DOHH2 (cell line): ENCODE data around the gene HOXA5.

Experiments
- H3F3A ChIP-seq: fragments of 200-600 bp; sonication (generic), shearing (Covaris generic); 2 replicates; pipeline ENCODE4 v1.6.0; 2016; ENCODE audit warnings: antibody characterized with exemption, mild to moderate bottlenecking; ENCODE audit not compliant: control insufficient read depth, insufficient read depth
- H3K27ac ChIP-seq: fragments of 200-600 bp; sonication (generic); 2 replicates; pipeline ENCODE4 v1.5.1; 2014; ENCODE audit warnings: low read depth, mild to moderate bottlenecking, low read length, moderate library complexity
- H3K27me3 ChIP-seq: fragments of 200-600 bp; sonication (generic); 2 replicates; pipeline ENCODE4 v1.6.1; 2014; ENCODE audit warnings: mild to moderate bottlenecking, low read length, mixed read lengths; ENCODE audit not compliant: control insufficient read depth
- H3K36me3 ChIP-seq: fragments of 200-600 bp; sonication (generic); 2 replicates; pipeline ENCODE4 v1.6.1; 2014; ENCODE audit warnings: mild to moderate bottlenecking, low read length, moderate library complexity, mixed read lengths; ENCODE audit not compliant: control insufficient read depth
- H3K4me1 ChIP-seq: fragments of 200-600 bp; sonication (generic); 2 replicates; pipeline ENCODE4 v1.6.1; 2014; ENCODE audit warnings: mild to moderate bottlenecking, low read length, mixed read lengths; ENCODE audit not compliant: control insufficient read depth
- H3K4me2 ChIP-seq: fragments of 200-600 bp; sonication (generic); 2 replicates; pipeline ENCODE4 v1.6.0; 2014; ENCODE audit warnings: mild to moderate bottlenecking, low read length, moderate library complexity
- H3K4me3 ChIP-seq: fragments of 200-600 bp; sonication (generic); 2 replicates; pipeline ENCODE4 v1.5.1; 2014; ENCODE audit warnings: mild to moderate bottlenecking, low read length, mixed read lengths
- H3K79me2 ChIP-seq: fragments of 200-600 bp; sonication (generic); 2 replicates; pipeline ENCODE4 v1.6.1; 2014; ENCODE audit warnings: mild to moderate bottlenecking, low read length, mixed read lengths; ENCODE audit not compliant: control insufficient read depth
- H3K9me2 ChIP-seq: fragments of 200-600 bp; sonication (generic); replicated peaks from 2 replicates; pipeline ENCODE4 v1.6.1; 2014; ENCODE audit warnings: mild to moderate bottlenecking, low read length, mixed read lengths; ENCODE audit not compliant: control insufficient read depth
- H3K9me3 ChIP-seq: fragments of 200-600 bp; sonication (generic); 2 replicates; pipeline ENCODE4 v1.6.1; 2014; ENCODE audit warnings: antibody characterized with exemption, low read length, mixed read lengths; ENCODE audit not compliant: control insufficient read depth, insufficient read depth
- H4K20me1 ChIP-seq: fragments of 200-600 bp; sonication (generic); 2 replicates; pipeline ENCODE4 v1.6.0; 2014; ENCODE audit warnings: low read depth, mild to moderate bottlenecking, antibody characterized with exemption, low read length, moderate library complexity; ENCODE audit not compliant: control insufficient read depth, insufficient read depth
- CTCF ChIP-seq: fragments of 200-600 bp; sonication (generic); IDR thresholded peaks from one replicate; pipeline ENCODE4 v1.5.1; 2014; ENCODE audit warnings: antibody characterized with exemption, mild to moderate bottlenecking, low read depth, low read length; ENCODE audit not compliant: poor library complexity, severe bottlenecking
- EZH2phosphoT487 ChIP-seq: fragments of 200-600 bp; sonication (generic); IDR thresholded peaks from 2 replicates; pipeline ENCODE4 v1.6.1; 2017; ENCODE audit warnings: borderline replicate concordance, mild to moderate bottlenecking, antibody characterized with exemption, low read length, moderate library complexity, mixed read lengths

Gene HOXA5

GRCh38 chr7:27164045-27164366, 20.5 kb upstream of the HOXA5 start:
- H3K4me2 ChIP-seq = no peak overlapping the region; the same call in 1 of the 2 replicates
- no peaks in the 10 kb centered on the region; the same call in 1 of the 2 replicates for H3F3A ChIP-seq
- H3K36me3 ChIP-seq = no peaks in the 10 kb centered on the region
- H3K9me2 ChIP-seq = no peaks in the 10 kb centered on the region
- no peak overlapping the region for H3K4me3 ChIP-seq
- H3K4me1 ChIP-seq = peaks cover 15% of the 10 kb centered on the region
- peaks cover 63% of the 10 kb centered on the region for H3K27me3 ChIP-seq
- TF ChIP-seq EZH2phosphoT487 (no peak), CTCF (peak; percentile 28)
- no peaks in the 10 kb centered on the region for H4K20me1 ChIP-seq
- H3K79me2 ChIP-seq = no peaks in the 10 kb centered on the region
- H3K9me3 ChIP-seq = no peaks in the 10 kb centered on the region
- no peak overlapping the region for H3K27ac ChIP-seq

DNA sequence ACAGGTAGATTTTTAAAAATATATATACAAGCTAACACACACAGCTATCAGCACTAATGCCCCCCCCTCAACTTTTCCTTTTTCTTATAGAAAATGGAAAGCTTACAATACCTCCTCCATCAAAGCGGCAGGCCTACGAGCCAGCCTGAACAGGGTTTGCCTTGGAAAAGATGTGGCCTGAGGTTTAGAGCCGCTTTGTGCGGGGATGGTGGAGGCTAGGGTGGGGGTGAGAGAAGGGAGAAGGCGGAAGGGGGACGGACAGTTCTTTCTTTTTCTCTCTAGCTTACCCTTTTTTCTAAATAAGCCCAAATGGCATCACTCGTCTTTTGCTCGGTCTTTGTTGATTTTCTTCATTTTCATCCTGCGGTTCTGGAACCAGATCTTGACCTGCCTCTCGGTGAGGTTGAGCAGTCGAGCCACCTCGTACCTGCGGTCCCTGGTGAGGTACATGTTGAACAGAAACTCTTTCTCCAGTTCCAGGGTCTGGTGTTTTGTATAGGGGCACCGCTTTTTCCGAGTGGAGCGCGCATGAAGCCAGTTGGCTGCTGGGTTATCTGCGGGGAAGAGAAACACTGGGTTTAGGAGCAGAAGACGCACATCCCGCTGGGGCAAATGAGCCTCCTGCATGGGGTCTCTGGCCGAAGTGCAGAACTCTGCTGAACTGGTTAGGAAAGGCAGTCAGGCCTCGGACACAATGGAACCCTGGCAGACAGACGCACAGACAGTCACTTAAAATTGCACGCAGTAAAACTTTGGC, 20.0 kb upstream of the HOXA5 start:
- no peak overlapping the region for H3K4me2 ChIP-seq
- TF ChIP-seq CTCF = no peak
- no peaks in the 10 kb centered on the region; the same call in 1 of the 2 replicates for H3F3A ChIP-seq
- H3K9me3 ChIP-seq = no peaks in the 10 kb centered on the region
- H3K9me2 ChIP-seq = no peaks in the 10 kb centered on the region
- no peak overlapping the region for H3K27ac ChIP-seq
- H3K27me3 ChIP-seq = peaks cover 63% of the 10 kb centered on the region
- no peaks in the 10 kb centered on the region for H3K36me3 ChIP-seq
- no peak overlapping the region for H3K4me3 ChIP-seq
- H3K79me2 ChIP-seq = no peaks in the 10 kb centered on the region
- H4K20me1 ChIP-seq = no peaks in the 10 kb centered on the region
- H3K4me1 ChIP-seq = peaks cover 19% of the 10 kb centered on the region

DNA sequence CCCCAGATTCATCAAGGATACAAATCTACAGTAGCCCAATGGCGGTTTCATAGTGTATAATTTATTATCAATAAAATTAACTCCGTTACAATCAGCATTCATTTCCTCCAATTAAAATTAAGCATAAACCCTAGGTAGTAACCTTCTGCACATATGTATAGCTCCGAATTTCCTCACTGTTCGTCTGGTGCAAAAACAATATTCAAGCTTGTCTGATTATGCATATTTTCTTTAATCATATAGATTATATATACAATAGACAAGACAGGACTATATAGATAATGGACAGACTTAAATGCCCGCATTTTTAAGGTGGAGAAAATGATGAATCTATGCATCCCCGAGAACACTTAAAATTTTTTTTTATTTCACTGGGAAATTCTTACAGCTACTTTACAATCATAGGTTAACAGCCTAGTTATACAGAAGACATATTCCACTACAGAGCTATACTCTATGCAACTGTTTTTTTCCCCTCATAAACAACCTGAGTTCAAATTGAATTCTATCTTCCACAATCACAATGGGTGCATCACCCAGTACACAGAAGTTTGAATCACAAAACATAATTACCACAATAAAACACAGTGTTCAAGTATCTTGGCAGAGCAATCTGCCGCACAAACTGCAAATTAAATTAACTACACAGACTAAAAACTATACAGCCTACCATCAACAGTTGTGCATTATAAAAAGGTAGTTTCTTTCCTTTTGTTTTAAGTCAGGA, 19.2 kb upstream of the HOXA5 start:
- no peaks in the 10 kb centered on the region for H3K9me2 ChIP-seq
- H3K27ac ChIP-seq = no peak overlapping the region
- TF ChIP-seq EZH2phosphoT487 (no peak), CTCF (no peak)
- H3K27me3 ChIP-seq = peaks cover 63% of the 10 kb centered on the region
- no peaks in the 10 kb centered on the region; the same call in 1 of the 2 replicates for H3F3A ChIP-seq
- H3K4me1 ChIP-seq = peaks cover 20% of the 10 kb centered on the region
- no peaks in the 10 kb centered on the region for H4K20me1 ChIP-seq
- H3K36me3 ChIP-seq = no peaks in the 10 kb centered on the region
- no peaks in the 10 kb centered on the region for H3K9me3 ChIP-seq
- no peak overlapping the region for H3K4me2 ChIP-seq
- no peaks in the 10 kb centered on the region for H3K79me2 ChIP-seq
- no peak overlapping the region for H3K4me3 ChIP-seq
